K562 (cell line): ENCODE data around the gene KCNN4. TPM values are rescaled to one million over a fixed set of nuclear protein-coding genes. Genes with fewer than 3 reads are reported as not detected.

Experiments used
- ARID2 ChIP-seq: fragments of 450-650 bp; IDR thresholded peaks from 2 replicates; pipeline ENCODE4 v1.6.1; 2017; ENCODE audit warnings: antibody characterized with exemption, mild to moderate bottlenecking
- CBX8 ChIP-seq: fragments of 200-600 bp; sonication (generic); IDR thresholded peaks from 2 replicates; pipeline ENCODE4 v1.6.1; 2012; ENCODE audit warnings: borderline replicate concordance, mixed run types, low read depth, mild to moderate bottlenecking, moderate library complexity, mixed read lengths, low read length, control low read depth, inconsistent platforms; ENCODE audit not compliant: poor library complexity, severe bottlenecking; ENCODE audit errors: extremely low read depth
- CEBPG ChIP-seq, 3 experiments: fragments of 200-800 bp in 1 of 3; sonication (Bioruptor generic) in 1 of 3; sonication (generic) in 1 of 3; formaldehyde crosslinking in 1 of 3; IDR thresholded peaks in 2 of 3; conservative IDR thresholded peaks in 1 of 3; 2 replicates each; pipeline versions ENCODE4 v1.6.1 to v1.8.0; 2016 to 2022; ENCODE audit warnings: missing compliant biosample characterization in 2 of 3, missing genetic modification characterization in 2 of 3, mild to moderate bottlenecking in 1 of 3, missing genetic modification reagents in 1 of 3
- CSDE1 ChIP-seq, 2 experiments: fragments of 450-650 bp; IDR thresholded peaks; 2 replicates each; pipeline ENCODE4 v1.6.1; 2016; ENCODE audit warnings: mild to moderate bottlenecking in 1 of 2
- DLX4 ChIP-seq: fragments of 250-450 bp; sonication (Bioruptor Pico); IDR thresholded peaks from 2 replicates; pipeline ENCODE4 v1.6.1; 2021; ENCODE audit warnings: mild to moderate bottlenecking
- ERF ChIP-seq: fragments of 450-650 bp; formaldehyde crosslinking; IDR thresholded peaks from 2 replicates; pipeline ENCODE4 v1.4.0; 2020; ENCODE audit warnings: mild to moderate bottlenecking, mixed read lengths
- ETS2 ChIP-seq: IDR thresholded peaks from 2 replicates; pipeline ENCODE4 v1.6.1; 2016; ENCODE audit warnings: borderline replicate concordance, missing genetic modification characterization, mild to moderate bottlenecking, moderate library complexity, missing compliant biosample characterization; ENCODE audit not compliant: poor library complexity, severe bottlenecking
- GMEB1 ChIP-seq: fragments of 250-450 bp; sonication (Bioruptor Pico); IDR thresholded peaks from 2 replicates; pipeline ENCODE4 v1.4.0; 2020; ENCODE audit warnings: mild to moderate bottlenecking
- JUN ChIP-seq, 2 experiments: sonication (generic) in 1 of 2; formaldehyde crosslinking in 1 of 2; IDR thresholded peaks; 2 replicates each; pipeline versions ENCODE4 v1.6.1 to v1.8.0; 2012 to 2022; ENCODE audit warnings: borderline replicate concordance in 2 of 2, mild to moderate bottlenecking in 2 of 2, improper control_type of control experiment in 1 of 2, low read depth in 1 of 2, low read length in 1 of 2, missing genetic modification reagents in 1 of 2
- NCOA1 ChIP-seq: fragments of 450-650 bp; IDR thresholded peaks from 2 replicates; pipeline ENCODE4 v1.6.1; 2016; ENCODE audit warnings: low read depth
- POLR2H ChIP-seq: IDR thresholded peaks from 2 replicates; pipeline ENCODE4 v1.6.1; 2016; ENCODE audit warnings: missing genetic modification characterization, low read depth, mild to moderate bottlenecking, control low read depth, missing compliant biosample characterization, moderate library complexity
- SAFB ChIP-seq: fragments of 200-400 bp; formaldehyde crosslinking; IDR thresholded peaks from 2 replicates; pipeline ENCODE4 v1.6.1; 2017; ENCODE audit warnings: low read depth, low read length, borderline replicate concordance
- SAFB2 ChIP-seq: fragments of 200-400 bp; formaldehyde crosslinking; IDR thresholded peaks from 2 replicates; pipeline ENCODE4 v1.6.1; 2018; ENCODE audit warnings: borderline replicate concordance, low read length, low read depth, moderate library complexity; ENCODE audit not compliant: severe bottlenecking
- TFAP4 ChIP-seq: sonication (generic); formaldehyde crosslinking; IDR thresholded peaks from 2 replicates; pipeline ENCODE4 v1.8.0; 2022; ENCODE audit warnings: missing genetic modification reagents, mild to moderate bottlenecking, moderate library complexity, borderline replicate concordance
- VEZF1 ChIP-seq: fragments of 200-800 bp; sonication (Bioruptor generic); IDR thresholded peaks from 2 replicates; pipeline ENCODE4 v1.6.1; 2017; ENCODE audit warnings: missing genetic modification characterization, missing compliant biosample characterization
- ZBTB8A ChIP-seq: fragments of 450-650 bp; IDR thresholded peaks from 2 replicates; pipeline ENCODE4 v1.6.1; 2018; ENCODE audit warnings: mild to moderate bottlenecking, moderate library complexity; ENCODE audit not compliant: partially characterized antibody
- ZNF174 ChIP-seq: fragments of 250-450 bp; sonication (Bioruptor Pico); IDR thresholded peaks from 2 replicates; pipeline ENCODE4 v1.4.0; 2020; ENCODE audit warnings: mild to moderate bottlenecking
- ZNF212 ChIP-seq: fragments of 450-650 bp; formaldehyde crosslinking; IDR thresholded peaks from 2 replicates; pipeline ENCODE4 v1.4.0; 2020; ENCODE audit warnings: mild to moderate bottlenecking
- ZNF316 ChIP-seq: fragments of 450-650 bp; IDR thresholded peaks from 2 replicates; pipeline ENCODE4 v1.6.1; 2016
- polyA plus RNA-seq, 8 experiments: library from polyadenylated mRNA; depleted of rRNA in 4 of 8; stranded (reverse) in 5 of 8; unstranded in 3 of 8; fragments of >200 nt; fragmentation: Nextera tagmentation in 2 of 8; fragmentation: Illumina TruSeq in 1 of 8; extraction: Ambion mirVana in 2 of 8; extraction: Trizol in 1 of 8; gene quantifications; 2 replicates each; pipeline versions ENCODE4 v1.2.1 to v1.2.3, GENCODE V29; 2011 to 2014; ENCODE audit warnings: inconsistent platforms in 1 of 8, missing spikeins in 1 of 8
- total RNA-seq, 7 experiments: library from RNA; depleted of rRNA in 6 of 7; stranded (reverse); fragments of >200 nt in 6 of 7; fragmentation: Illumina TruSeq in 2 of 7; extraction: Trizol in 2 of 7; gene quantifications; 2 replicates each; pipeline versions ENCODE4 v1.2.1 to v1.2.3, GENCODE V29; 2011 to 2021; ENCODE audit warnings: low replicate concordance in 1 of 7

The KCNN4 gene
- total and polyA plus RNA-seq, 9 of the 15 experiments (the other 6 are each of a cell fraction or from before 2014, with no cell fraction given): 0.53 to 37.7 (median 25.9) TPM

GRCh38 chr19:43774103-43774939 is 6.5 kb downstream of the KCNN4 start (continued):
- TF ChIP-seq CEBPG (CRISPR knock-in tag; IDR thresholded peaks at IDR 0.05) (peak; percentile 50; the same call in 1 of the 2 replicates), CEBPG (tag; conservative IDR thresholded peaks at IDR 0.05 in 1 of 2, IDR thresholded peaks at IDR 0.05 in 1 of 2) (no peak), NCOA1 (peak; percentile 90; the same call in 1 of the 2 replicates), VEZF1 (CRISPR knock-in tag) (peak; percentile 99), CBX8 (no peak), JUN (IDR thresholded peaks at IDR 0.05; ENCODE audit: borderline replicate concordance, low read depth, low read length) (peak; percentile 83), JUN (CRISPR knock-in tag; IDR thresholded peaks at IDR 0.05; ENCODE audit: borderline replicate concordance) (peak; percentile 95), SAFB (0 out of 2 replicates have a peak, but pooled peaks have one; percentile 37), CSDE1 (IDR thresholded peaks at IDR 0.05) (no peak), ZNF316 (no peak), ZBTB8A (no peak), ERF (CRISPR knock-in tag) (0 out of 2 replicates have a peak, but pooled peaks have one; percentile 63), ZNF212 (CRISPR knock-in tag) (no peak), SAFB2 (no peak), ETS2 (tag) (no peak), POLR2H (tag) (no peak), ARID2 (peak; percentile 36; the same call in 1 of the 2 replicates), DLX4 (no peak), GMEB1 (CRISPR knock-in tag) (peak; percentile 67; the same call in 1 of the 2 replicates), ZNF174 (CRISPR knock-in tag) (no peak), TFAP4 (CRISPR knock-in tag) (peak; percentile 98)
